C4-2B (cell line): ENCODE results near the gene MEG3.

ENCODE experiments used
- ZFX ChIP-seq: fragments of 450-650 bp; IDR thresholded peaks from 2 replicates; pipeline ENCODE4 v1.6.1; 2017
- TF ChIP-seq, protein P1 (sequence below): fragments of 450-650 bp; conservative IDR thresholded peaks from 2 replicates; pipeline ENCODE4 v1.5.1; 2017; ENCODE audit warnings: mild to moderate bottlenecking

DNA sequence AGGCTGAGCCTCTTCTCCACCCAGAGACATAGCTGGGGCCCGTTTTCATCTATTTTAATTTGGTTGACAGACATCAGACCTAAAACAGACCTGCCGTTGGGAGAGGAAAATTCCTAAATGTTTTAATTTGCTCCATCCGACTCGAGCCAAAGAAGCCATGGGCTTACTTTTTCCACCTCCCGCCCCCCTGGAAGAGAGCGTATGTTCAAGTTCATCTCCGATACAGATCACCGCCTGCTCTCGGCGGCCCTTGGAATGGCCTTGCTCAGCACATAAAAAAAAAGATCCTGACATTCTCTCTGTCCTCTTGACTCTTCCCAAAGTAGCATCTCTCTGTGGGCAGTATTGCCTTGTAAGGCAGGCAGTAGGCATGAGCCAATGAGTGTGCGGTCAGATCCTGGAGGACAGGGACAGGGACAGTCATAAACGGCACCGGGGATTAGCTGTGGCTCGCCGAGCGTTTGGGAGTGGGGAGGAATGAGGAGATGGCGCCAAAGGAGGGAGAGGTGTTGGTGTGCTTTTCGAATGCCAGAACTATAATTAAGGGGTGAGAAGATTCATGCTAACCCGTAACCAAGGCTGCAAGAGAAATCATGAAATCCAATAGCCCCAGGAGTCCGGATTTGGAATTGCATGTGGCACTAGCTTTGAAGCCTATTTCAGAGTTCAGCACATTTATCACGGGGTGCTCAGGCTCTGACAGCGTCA is 47.9 kb upstream of the MEG3 start:
- TF ChIP-seq, protein P1, sequence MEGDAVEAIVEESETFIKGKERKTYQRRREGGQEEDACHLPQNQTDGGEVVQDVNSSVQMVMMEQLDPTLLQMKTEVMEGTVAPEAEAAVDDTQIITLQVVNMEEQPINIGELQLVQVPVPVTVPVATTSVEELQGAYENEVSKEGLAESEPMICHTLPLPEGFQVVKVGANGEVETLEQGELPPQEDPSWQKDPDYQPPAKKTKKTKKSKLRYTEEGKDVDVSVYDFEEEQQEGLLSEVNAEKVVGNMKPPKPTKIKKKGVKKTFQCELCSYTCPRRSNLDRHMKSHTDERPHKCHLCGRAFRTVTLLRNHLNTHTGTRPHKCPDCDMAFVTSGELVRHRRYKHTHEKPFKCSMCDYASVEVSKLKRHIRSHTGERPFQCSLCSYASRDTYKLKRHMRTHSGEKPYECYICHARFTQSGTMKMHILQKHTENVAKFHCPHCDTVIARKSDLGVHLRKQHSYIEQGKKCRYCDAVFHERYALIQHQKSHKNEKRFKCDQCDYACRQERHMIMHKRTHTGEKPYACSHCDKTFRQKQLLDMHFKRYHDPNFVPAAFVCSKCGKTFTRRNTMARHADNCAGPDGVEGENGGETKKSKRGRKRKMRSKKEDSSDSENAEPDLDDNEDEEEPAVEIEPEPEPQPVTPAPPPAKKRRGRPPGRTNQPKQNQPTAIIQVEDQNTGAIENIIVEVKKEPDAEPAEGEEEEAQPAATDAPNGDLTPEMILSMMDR, result no peak
- no peak for TF ChIP-seq ZFX
